ENCODE measurements around the gene CYP4F11. TPM values are rescaled to one million over a fixed set of nuclear protein-coding genes. Genes with fewer than 3 reads are reported as not detected.
"Not testable (repeated sequence)": the region's sequence is repeated elsewhere in the genome, so short reads cannot be mapped to it uniquely, and the experiment has no call there.

CYP4F11 gene
- total RNA-seq, 3 donors from 2014 or later = 2.1 to 13.1 (median 8.8) TPM

GRCh38 chr19:15891434-15891833 is 42.9 kb downstream of the CYP4F11 start:
- intact Hi-C loops (cut with DNase I, micrococcal nuclease) = no loop called here
- no peaks in the 10 kb centered on the region for H3K9me3 ChIP-seq
- DNase-seq = no peak
- no peaks in the 10 kb centered on the region for H3K36me3 ChIP-seq (ENCODE audit: low read depth)
- TF ChIP-seq CTCF (IDR thresholded peaks at IDR 0.05) = no peak
- peaks cover 8% of the 10 kb centered on the region for H3K4me1 ChIP-seq (ENCODE audit: low read depth)
- no peak overlapping the region for H3K4me3 ChIP-seq
- ATAC-seq = no peak

GRCh38 chr19:15889339-15889738 is 45.0 kb downstream of the CYP4F11 start:
- DNase-seq; H3K9me3 ChIP-seq; ATAC-seq; H3K4me3 ChIP-seq; H3K36me3 ChIP-seq (ENCODE audit: low read depth); H3K4me1 ChIP-seq (ENCODE audit: low read depth); intact Hi-C loops (cut with DNase I, micrococcal nuclease): not testable (repeated sequence)

GRCh38 chr19:15885919-15886318 is 48.4 kb downstream of the CYP4F11 start:
- no peak for TF ChIP-seq CTCF (IDR thresholded peaks at IDR 0.05)
- intact Hi-C loops (cut with DNase I, micrococcal nuclease) = no loop called here
- ATAC-seq (no peak), DNase-seq (no peak)
- Histone ChIP-seq H3K4me3 (no peak overlapping the region), H3K4me1 (ENCODE audit: low read depth) (no peaks in the 10 kb centered on the region), H3K36me3 (ENCODE audit: low read depth) (no peaks in the 10 kb centered on the region), H3K9me3 (no peaks in the 10 kb centered on the region)

GRCh38 chr19:15885167-15885566 is 49.2 kb downstream of the CYP4F11 start:
- no peak for ATAC-seq
- no peaks in the 10 kb centered on the region for H3K9me3 ChIP-seq
- intact Hi-C loops (cut with DNase I, micrococcal nuclease) = no loop called here
- DNase-seq = no peak
- H3K4me3 ChIP-seq = no peak overlapping the region
- TF ChIP-seq CTCF (IDR thresholded peaks at IDR 0.05) = no peak
- no peaks in the 10 kb centered on the region for H3K4me1 ChIP-seq (ENCODE audit: low read depth)
- no peaks in the 10 kb centered on the region for H3K36me3 ChIP-seq (ENCODE audit: low read depth)

- H3K9me3 ChIP-seq; DNase-seq; H3K4me3 ChIP-seq; intact Hi-C loops (cut with DNase I, micrococcal nuclease); H3K4me1 ChIP-seq (ENCODE audit: low read depth); H3K36me3 ChIP-seq (ENCODE audit: low read depth); ATAC-seq: not testable (repeated sequence)
These were observed 51.0 kb downstream of the CYP4F11 start for GRCh38 chr19:15883329-15883728.

GRCh38 chr19:15874821-15875474 is 59.4 kb downstream of the CYP4F11 start:
- Histone ChIP-seq H3K9me3 (no peaks in the 10 kb centered on the region), H3K36me3 (ENCODE audit: low read depth) (no peaks in the 10 kb centered on the region), H3K4me1 (ENCODE audit: low read depth) (no peaks in the 10 kb centered on the region), H3K4me3 (no peak overlapping the region)
- intact Hi-C loops (cut with DNase I, micrococcal nuclease) = no loop called here
- DNase-seq = no peak
- ATAC-seq = no peak
- TF ChIP-seq CTCF (IDR thresholded peaks at IDR 0.05) = no peak

GRCh38 chr19:15873771-15874170 is 60.6 kb downstream of the CYP4F11 start:
- DNase-seq; intact Hi-C loops (cut with DNase I, micrococcal nuclease); H3K9me3 ChIP-seq; H3K4me3 ChIP-seq; ATAC-seq; H3K4me1 ChIP-seq (ENCODE audit: low read depth); H3K36me3 ChIP-seq (ENCODE audit: low read depth): not testable (repeated sequence)
